PFSK-1 (cell line): Measurements from ENCODE around the gene OR5M3.

ENCODE experiments used
- FOXP2 ChIP-seq: optimal IDR thresholded peaks from 2 replicates; pipeline ENCODE3; 2011; ENCODE audit warnings: borderline replicate concordance, control low read depth, inconsistent platforms; ENCODE audit not compliant: insufficient read depth; ENCODE audit errors: extremely low read length, extremely low read depth
- POLR2AphosphoS5 ChIP-seq: IDR thresholded peaks from 2 replicates; pipeline ENCODE4 v1.6.1; 2012; ENCODE audit warnings: low read depth, mild to moderate bottlenecking, control low read depth, low read length, moderate library complexity
- TAF1 ChIP-seq: IDR thresholded peaks from 2 replicates; pipeline ENCODE4 v1.6.1; 2012; ENCODE audit warnings: low read length, control low read depth, borderline replicate concordance; ENCODE audit not compliant: insufficient read depth

GRCh38 chr11:56497010-56497409 lies 23.9 kb upstream of the OR5M3 start:
- TF ChIP-seq TAF1 (no peak), POLR2AphosphoS5 (no peak), FOXP2 (no peak)
